ENCODE results near the gene DMXL1.

- TF ChIP-seq, protein P1, sequence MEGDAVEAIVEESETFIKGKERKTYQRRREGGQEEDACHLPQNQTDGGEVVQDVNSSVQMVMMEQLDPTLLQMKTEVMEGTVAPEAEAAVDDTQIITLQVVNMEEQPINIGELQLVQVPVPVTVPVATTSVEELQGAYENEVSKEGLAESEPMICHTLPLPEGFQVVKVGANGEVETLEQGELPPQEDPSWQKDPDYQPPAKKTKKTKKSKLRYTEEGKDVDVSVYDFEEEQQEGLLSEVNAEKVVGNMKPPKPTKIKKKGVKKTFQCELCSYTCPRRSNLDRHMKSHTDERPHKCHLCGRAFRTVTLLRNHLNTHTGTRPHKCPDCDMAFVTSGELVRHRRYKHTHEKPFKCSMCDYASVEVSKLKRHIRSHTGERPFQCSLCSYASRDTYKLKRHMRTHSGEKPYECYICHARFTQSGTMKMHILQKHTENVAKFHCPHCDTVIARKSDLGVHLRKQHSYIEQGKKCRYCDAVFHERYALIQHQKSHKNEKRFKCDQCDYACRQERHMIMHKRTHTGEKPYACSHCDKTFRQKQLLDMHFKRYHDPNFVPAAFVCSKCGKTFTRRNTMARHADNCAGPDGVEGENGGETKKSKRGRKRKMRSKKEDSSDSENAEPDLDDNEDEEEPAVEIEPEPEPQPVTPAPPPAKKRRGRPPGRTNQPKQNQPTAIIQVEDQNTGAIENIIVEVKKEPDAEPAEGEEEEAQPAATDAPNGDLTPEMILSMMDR (IDR thresholded peaks at IDR 0.05), result no peak
- no peak for TF ChIP-seq POLR2A (IDR thresholded peaks at IDR 0.05)
Measured at GRCh38 chr5:119289438-119290044, 218.7 kb downstream of the DMXL1 start.

Measured in breast epithelium (tissue), 3 donors.